ENCODE data around the gene CTU2. TPM values are rescaled to one million over a fixed set of nuclear protein-coding genes. Genes with fewer than 3 reads are reported as not detected.

The CTU2 gene
- total and polyA plus RNA-seq, 10 of the 15 experiments (the other 5 are each of a cell fraction or from before 2014, with no cell fraction given), result 0.32 to 44.5 (median 18.2) TPM

DNA sequence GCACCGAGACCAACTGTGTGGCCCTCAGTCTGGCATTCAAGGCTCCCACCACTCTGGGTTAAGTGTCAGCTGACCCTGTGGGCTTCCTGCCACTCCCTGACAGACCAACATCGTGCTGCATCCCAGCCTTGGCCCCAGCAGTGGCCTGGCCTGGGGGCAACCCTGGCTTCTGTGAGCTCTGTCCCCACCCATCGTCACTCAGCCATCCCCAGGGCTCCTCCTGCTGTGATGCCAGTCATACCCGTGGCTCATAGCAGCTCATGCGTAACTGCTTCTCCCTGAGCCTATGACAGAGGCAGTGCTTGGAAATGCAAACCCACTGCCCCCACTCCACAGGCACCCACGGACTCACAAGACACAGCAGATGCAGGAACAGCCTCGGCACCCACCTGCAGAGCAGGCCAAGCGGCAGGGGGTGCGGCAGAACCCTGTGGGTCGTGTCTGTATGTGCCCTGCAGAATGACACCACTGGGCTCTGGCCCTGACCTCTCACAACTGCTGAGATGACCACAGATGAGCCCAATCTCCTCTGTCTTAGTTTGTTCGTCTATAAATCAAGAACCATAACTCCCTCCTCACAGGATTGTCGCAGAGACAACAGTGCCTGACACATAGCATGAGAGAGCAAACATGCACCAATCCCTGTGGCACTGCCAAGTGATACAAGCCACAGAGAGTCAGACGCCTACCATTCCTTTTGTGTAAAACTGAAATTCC, 52.1 kb downstream of the CTU2 start:
- ATAC-seq (no peak), DNase-seq (ENCODE audit: low read depth, low spot score) (no peak), FAIRE-seq (no peak)
- H2AFZ ChIP-seq (ENCODE audit: control insufficient read depth, low read depth, low read length), result no peak overlapping the region
- ChIA-PET CTCF (interaction anchor here (1.1 kb wide), 1 partner anchor 21 kb away, joined by 4 read pairs; no protein-coding TSS in a partner anchor), SMC1A (ENCODE audit: uncharacterized antibody, unreplicated experiment) (no interaction called here), RAD21 (ENCODE audit: unreplicated experiment) (interaction anchor here (1.1 kb wide), 1 partner anchor 21 kb away, joined by 3 read pairs; no protein-coding TSS in a partner anchor), POLR2A (no interaction called here)
- TF ChIP-seq, protein P1, sequence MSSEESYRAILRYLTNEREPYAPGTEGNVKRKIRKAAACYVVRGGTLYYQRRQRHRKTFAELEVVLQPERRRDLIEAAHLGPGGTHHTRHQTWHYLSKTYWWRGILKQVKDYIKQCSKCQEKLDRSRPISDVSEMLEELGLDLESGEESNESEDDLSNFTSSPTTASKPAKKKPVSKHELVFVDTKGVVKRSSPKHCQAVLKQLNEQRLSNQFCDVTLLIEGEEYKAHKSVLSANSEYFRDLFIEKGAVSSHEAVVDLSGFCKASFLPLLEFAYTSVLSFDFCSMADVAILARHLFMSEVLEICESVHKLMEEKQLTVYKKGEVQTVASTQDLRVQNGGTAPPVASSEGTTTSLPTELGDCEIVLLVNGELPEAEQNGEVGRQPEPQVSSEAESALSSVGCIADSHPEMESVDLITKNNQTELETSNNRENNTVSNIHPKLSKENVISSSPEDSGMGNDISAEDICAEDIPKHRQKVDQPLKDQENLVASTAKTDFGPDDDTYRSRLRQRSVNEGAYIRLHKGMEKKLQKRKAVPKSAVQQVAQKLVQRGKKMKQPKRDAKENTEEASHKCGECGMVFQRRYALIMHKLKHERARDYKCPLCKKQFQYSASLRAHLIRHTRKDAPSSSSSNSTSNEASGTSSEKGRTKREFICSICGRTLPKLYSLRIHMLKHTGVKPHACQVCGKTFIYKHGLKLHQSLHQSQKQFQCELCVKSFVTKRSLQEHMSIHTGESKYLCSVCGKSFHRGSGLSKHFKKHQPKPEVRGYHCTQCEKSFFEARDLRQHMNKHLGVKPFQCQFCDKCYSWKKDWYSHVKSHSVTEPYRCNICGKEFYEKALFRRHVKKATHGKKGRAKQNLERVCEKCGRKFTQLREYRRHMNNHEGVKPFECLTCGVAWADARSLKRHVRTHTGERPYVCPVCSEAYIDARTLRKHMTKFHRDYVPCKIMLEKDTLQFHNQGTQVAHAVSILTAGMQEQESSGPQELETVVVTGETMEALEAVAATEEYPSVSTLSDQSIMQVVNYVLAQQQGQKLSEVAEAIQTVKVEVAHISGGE (CRISPR knock-in tag; IDR thresholded peaks at IDR 0.05), result no peak
- TF ChIP-seq CREM (IDR thresholded peaks at IDR 0.05; ENCODE audit: low read depth) (no peak), SPI1 (IDR thresholded peaks at IDR 0.05; ENCODE audit: borderline replicate concordance, insufficient read depth, low read depth, low read length) (no peak), CBX3 (IDR thresholded peaks at IDR 0.05; ENCODE audit: borderline replicate concordance, low read depth) (no peak), ATF7 (IDR thresholded peaks at IDR 0.05; ENCODE audit: low read depth) (no peak), MLLT1 (IDR thresholded peaks at IDR 0.05) (no peak), FOS (IDR thresholded peaks at IDR 0.05; ENCODE audit: borderline replicate concordance, extremely low read depth, insufficient read length) (no peak), BMI1 (IDR thresholded peaks at IDR 0.05; ENCODE audit: borderline replicate concordance) (no peak), ZNF274 (IDR thresholded peaks at IDR 0.05; ENCODE audit: insufficient read depth, insufficient read length) (no peak), NR2C1 (IDR thresholded peaks at IDR 0.05) (no peak), MTA2 (IDR thresholded peaks at IDR 0.05; ENCODE audit: low read depth) (no peak), ZBED1 (IDR thresholded peaks at IDR 0.05; ENCODE audit: borderline replicate concordance) (no peak), SUZ12 (IDR thresholded peaks at IDR 0.05; ENCODE audit: unreplicated experiment) (no peak), CHD2 (IDR thresholded peaks at IDR 0.05; ENCODE audit: borderline replicate concordance, low read depth, low read length) (no peak)
- TF ChIP-seq, protein P2, sequence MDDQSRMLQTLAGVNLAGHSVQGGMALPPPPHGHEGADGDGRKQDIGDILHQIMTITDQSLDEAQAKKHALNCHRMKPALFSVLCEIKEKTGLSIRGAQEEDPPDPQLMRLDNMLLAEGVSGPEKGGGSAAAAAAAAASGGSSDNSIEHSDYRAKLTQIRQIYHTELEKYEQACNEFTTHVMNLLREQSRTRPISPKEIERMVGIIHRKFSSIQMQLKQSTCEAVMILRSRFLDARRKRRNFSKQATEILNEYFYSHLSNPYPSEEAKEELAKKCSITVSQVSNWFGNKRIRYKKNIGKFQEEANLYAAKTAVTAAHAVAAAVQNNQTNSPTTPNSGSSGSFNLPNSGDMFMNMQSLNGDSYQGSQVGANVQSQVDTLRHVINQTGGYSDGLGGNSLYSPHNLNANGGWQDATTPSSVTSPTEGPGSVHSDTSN (IDR thresholded peaks at IDR 0.05; ENCODE audit: insufficient replicate concordance, low read depth, low read length), result no peak
- H3K4me1 ChIP-seq (ENCODE audit: control insufficient read depth, insufficient read depth, low read length), result no peaks in the 10 kb centered on the region
- peaks cover 0 to 9% of the 10 kb centered on the region in 2 experiments; a peak in 3 of 4 replicates for H3K36me3 ChIP-seq (ENCODE audit: control insufficient read depth in 2 of 2, insufficient read depth in 2 of 2, low read length in 1 of 2)
- H3K4me3 ChIP-seq, result no peak overlapping the region
- intact Hi-C loops (cut with micrococcal nuclease; ENCODE audit: unreplicated experiment) (no loop called here), in situ Hi-C loops (cut with MboI) (no loop called here)
- no TSS peak for BruUV-seq (replicated peaks)
- no peaks in the 10 kb centered on the region for H3K9me3 ChIP-seq (replicated peaks; ENCODE audit: control insufficient read depth, insufficient read depth, low read length)
- H4K20me1 ChIP-seq (ENCODE audit: control insufficient read depth, insufficient read depth), result peaks cover 3% of the 10 kb centered on the region
- H3K9ac ChIP-seq (ENCODE audit: control insufficient read depth, insufficient read depth, low read length), result no peak overlapping the region
- no peak overlapping the region for H3K27ac ChIP-seq (ENCODE audit: control insufficient read depth, insufficient read depth)
- H3K27me3 ChIP-seq (replicated peaks in 1 of 2; ENCODE audit: control insufficient read depth in 2 of 2, insufficient read depth in 2 of 2, low read length in 1 of 2), result no peaks in the 10 kb centered on the region
- WGBS (ENCODE audit: insufficient coverage, insufficient replicate concordance, low lambda C conversion rate, missing lambda C conversion rate), result 62% methylated on average over 13 of the region's 13 CpGs
- H3K4me2 ChIP-seq (ENCODE audit: control insufficient read depth, insufficient read depth), result no peak overlapping the region
- peaks cover 4% of the 10 kb centered on the region for H3K79me2 ChIP-seq (ENCODE audit: control insufficient read depth, insufficient read depth, low read length)

Data from GM12878 (cell line).